GM18526 (cell line): ENCODE measurements around the gene RNF227.

Experiments used
- POLR2A ChIP-seq: IDR thresholded peaks from 3 replicates; pipeline ENCODE4 v1.6.1; 2011; ENCODE audit not compliant: insufficient read length; ENCODE audit errors: extremely low read depth

The RNF227 gene

GRCh38 chr17:7915611-7916384 lies at the start of gene RNF227:
Gene RNF227, minus strand, starts transcription at chr17:7916289. Its CDS starts 94 bp downstream, at chr17:7916195.
- TF ChIP-seq POLR2A, result peak; percentile 48

- no peak for TF ChIP-seq POLR2A
Measured at GRCh38 chr17:7961421-7961820, 45.3 kb upstream of the RNF227 start.

GRCh38 chr17:7959503-7960253 lies 43.6 kb upstream of the RNF227 start:
- no peak for TF ChIP-seq POLR2A

- TF ChIP-seq POLR2A, result no peak
Measured at GRCh38 chr17:7956228-7956965, 40.3 kb upstream of the RNF227 start.

GRCh38 chr17:7955414-7956227 lies 39.5 kb upstream of the RNF227 start:
- no peak for TF ChIP-seq POLR2A

GRCh38 chr17:7951143-7951792 lies 35.2 kb upstream of the RNF227 start:
- no peak for TF ChIP-seq POLR2A

- TF ChIP-seq POLR2A, result no peak
Measured at GRCh38 chr17:7950578-7950977, 34.5 kb upstream of the RNF227 start.

- no peak for TF ChIP-seq POLR2A
Measured at GRCh38 chr17:7947651-7948050, 31.6 kb upstream of the RNF227 start.

- TF ChIP-seq POLR2A, result no peak
Measured at GRCh38 chr17:7946441-7946840, 30.4 kb upstream of the RNF227 start.

- no peak for TF ChIP-seq POLR2A
Measured at GRCh38 chr17:7945651-7946050, 29.6 kb upstream of the RNF227 start.

- no peak for TF ChIP-seq POLR2A
Measured at GRCh38 chr17:7944326-7944725, 28.2 kb upstream of the RNF227 start.

- TF ChIP-seq POLR2A, result no peak
Measured at GRCh38 chr17:7943291-7943690, 27.2 kb upstream of the RNF227 start.

- TF ChIP-seq POLR2A, result no peak
Measured at GRCh38 chr17:7940743-7941142, 24.7 kb upstream of the RNF227 start.

GRCh38 chr17:7940034-7940433 lies 23.9 kb upstream of the RNF227 start:
- TF ChIP-seq POLR2A, result no peak

GRCh38 chr17:7935859-7936258 lies 19.8 kb upstream of the RNF227 start:
- TF ChIP-seq POLR2A, result no peak

GRCh38 chr17:7932949-7933348 lies 16.9 kb upstream of the RNF227 start:
- TF ChIP-seq POLR2A, result no peak
